Epithelial cell of esophagus (primary cell): ENCODE data around the gene LMO1.

Experiments
- DNase-seq: peaks from one replicate; pipeline ENCODE4 v3.0.0; 2010; ENCODE audit warnings: low read depth
- H3K4me3 ChIP-seq: 2 replicates; pipeline ENCODE4 v1.5.1; 2011; ENCODE audit warnings: mild to moderate bottlenecking, low read length, control low read depth
- TF ChIP-seq, protein P1 (sequence below): IDR thresholded peaks from 2 replicates; pipeline ENCODE4 v1.5.1; 2011; ENCODE audit warnings: low read depth, mild to moderate bottlenecking, low read length, control low read depth, inconsistent platforms; ENCODE audit not compliant: insufficient read depth; ENCODE audit errors: missing control alignments

Gene LMO1

DNA sequence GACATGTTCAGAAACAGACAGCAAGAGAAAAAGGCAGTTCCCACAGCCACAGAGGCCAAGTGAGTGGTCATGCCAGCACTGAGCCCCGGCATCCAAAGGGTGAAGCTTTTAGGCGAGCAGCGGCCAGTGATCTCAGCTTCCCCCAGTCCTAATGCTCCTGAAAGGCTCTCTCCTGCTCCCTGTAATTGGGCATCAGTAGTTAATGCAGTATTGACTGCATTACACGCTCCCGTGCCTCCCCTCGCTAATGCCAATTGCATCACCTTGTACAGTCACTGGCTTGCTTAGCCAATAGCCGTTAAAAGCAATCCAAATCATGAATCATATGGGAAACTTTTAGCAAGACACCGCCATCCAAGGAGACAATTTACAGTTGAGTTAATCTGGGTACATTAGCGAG lies 4.9 kb downstream of the LMO1 start:
- no peak overlapping the region for H3K4me3 ChIP-seq
- DNase-seq, result peak; percentile 85
- TF ChIP-seq, protein P1, sequence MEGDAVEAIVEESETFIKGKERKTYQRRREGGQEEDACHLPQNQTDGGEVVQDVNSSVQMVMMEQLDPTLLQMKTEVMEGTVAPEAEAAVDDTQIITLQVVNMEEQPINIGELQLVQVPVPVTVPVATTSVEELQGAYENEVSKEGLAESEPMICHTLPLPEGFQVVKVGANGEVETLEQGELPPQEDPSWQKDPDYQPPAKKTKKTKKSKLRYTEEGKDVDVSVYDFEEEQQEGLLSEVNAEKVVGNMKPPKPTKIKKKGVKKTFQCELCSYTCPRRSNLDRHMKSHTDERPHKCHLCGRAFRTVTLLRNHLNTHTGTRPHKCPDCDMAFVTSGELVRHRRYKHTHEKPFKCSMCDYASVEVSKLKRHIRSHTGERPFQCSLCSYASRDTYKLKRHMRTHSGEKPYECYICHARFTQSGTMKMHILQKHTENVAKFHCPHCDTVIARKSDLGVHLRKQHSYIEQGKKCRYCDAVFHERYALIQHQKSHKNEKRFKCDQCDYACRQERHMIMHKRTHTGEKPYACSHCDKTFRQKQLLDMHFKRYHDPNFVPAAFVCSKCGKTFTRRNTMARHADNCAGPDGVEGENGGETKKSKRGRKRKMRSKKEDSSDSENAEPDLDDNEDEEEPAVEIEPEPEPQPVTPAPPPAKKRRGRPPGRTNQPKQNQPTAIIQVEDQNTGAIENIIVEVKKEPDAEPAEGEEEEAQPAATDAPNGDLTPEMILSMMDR, result no peak

DNA sequence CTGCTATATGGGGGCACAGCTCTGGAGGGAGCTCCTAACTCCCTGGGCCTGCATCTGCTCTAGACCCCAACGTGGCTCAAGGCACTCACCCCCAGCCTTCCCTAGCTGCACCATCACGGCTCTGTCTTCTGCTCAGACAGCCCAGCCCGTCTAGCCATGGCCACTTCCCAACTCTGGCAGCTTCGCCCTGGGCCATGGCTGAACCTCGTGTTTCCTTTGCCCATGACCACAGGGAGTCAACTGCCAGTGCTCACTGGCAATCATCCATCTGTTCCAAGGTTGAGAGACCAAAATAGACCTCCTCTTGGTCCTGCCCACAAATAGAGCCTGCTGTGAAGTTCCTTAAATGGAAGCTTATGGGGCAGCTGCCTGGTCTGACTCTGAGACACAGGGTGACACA lies 5.4 kb downstream of the LMO1 start:
- no peak for DNase-seq
- TF ChIP-seq, protein P1, result no peak
- no peak overlapping the region for H3K4me3 ChIP-seq

DNA sequence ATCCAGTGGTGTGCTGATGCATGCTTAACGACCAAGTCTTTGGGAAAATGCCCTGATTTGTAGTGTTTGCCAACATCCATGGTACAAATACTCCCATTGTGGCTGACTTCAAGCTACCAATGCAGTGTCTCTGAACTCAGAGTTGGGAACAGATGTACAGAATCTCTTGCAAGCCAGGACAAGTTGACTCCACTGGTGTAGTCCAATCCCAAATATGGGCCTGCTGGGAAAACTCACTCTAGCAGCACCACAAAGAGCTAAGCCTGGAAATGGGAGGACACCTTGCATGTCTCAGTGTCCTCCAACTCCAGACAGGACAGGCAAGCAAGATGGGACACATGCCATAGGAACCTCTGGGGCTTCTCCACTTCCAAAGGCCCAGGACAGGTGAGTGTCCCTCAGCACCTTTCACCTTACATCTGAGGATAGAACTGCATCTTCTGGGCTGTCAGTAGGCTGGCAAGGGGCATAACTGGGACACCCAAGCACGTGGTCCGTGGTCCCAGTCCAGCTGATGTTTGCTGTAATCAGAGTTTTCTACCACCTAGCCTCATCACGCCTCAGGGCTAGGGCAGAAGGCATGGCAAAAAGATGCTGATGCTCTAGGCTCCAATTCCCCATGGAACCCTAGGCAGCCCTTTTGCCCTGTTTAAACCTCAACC lies 6.5 kb downstream of the LMO1 start:
- H3K4me3 ChIP-seq, result no peak overlapping the region
- peak; percentile 44 for DNase-seq
- TF ChIP-seq, protein P1, result no peak

DNA sequence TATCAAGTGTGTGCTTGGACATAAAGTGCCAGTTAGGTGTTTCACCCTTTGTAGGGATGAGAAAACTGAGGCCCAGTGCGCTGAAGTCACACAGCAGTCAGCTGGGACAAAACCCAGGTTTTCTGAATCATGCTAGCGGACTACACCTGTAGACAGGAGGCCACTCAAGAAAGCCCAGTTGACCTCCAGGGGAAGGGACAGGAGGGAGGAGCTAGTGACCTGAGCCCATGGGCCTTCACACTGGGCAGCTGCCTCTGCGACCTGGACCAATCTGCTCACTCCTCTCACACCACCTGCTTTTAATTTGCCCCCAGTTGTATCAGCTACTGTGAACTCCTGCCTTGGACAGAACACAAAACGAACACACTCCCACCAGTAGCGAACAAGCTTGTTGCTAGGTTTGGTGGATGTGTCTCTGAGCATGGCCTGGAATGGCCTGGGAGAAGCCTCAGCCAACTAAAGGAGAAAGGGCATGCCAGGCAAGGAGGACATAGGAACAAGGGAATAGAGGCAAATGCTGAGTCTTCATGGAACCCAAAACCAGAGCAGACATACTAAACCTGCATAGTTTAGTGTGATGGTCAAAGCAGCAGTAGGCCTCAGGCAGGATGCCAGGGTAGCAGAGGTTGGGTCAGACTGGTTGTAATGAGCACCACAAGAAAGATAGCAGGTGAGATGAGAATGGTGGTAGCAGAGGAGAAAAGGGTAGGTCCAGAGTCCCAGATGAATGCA lies 7.2 kb downstream of the LMO1 start:
- no peak for DNase-seq
- H3K4me3 ChIP-seq, result no peak overlapping the region
- TF ChIP-seq, protein P1, result no peak

DNA sequence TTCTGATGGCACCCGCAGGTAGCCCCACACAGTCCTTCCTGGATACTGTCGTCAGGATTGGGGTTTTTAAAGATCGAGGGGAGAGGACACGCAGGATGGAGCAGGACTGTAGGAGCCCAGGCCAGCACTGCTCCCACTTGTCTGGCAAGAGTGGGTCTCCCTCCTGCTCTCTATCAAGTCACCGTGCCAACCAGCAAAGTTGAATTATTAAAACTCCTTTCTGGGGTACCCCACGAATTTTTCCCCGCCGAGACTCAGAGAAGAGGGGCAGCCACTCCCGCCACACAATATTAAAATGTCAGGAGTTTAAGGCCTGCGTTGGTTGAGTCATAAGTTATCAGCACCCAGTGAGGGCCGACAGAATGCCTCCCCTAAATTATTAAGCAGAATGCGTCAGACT lies 10.1 kb downstream of the LMO1 start:
- TF ChIP-seq, protein P1, result no peak
- no peak for DNase-seq

DNA sequence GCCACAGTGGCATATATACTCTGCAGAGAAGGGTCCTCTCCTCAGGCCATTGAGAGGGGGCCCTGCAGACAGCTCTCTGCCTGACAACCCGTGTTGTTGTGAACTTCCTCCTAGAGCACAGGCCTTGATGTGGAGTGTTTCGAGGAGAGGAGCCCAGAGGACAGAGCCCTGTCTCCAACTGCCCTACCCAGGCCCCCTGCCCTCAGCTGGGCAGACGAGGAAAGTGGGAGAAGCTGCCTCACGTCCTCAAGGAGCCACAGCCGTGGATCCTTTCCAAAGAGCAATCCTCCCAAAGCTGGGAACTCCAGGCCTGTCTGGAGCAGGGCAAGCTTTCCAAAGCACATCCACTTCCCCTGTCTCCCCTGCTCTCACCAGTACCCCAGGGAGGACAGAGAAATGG lies 10.7 kb downstream of the LMO1 start:
- no peak for DNase-seq
- H3K4me3 ChIP-seq, result no peak overlapping the region
- TF ChIP-seq, protein P1, result no peak

More for the DNA sequence above, 10.1 kb downstream of the LMO1 start:
- H3K4me3 ChIP-seq, result no peak overlapping the region
